Activated T-helper 2 cell treated with anti-CD3 and anti-CD28 coated beads, Interferon-gamma antibody, Interleukin-2, Interleukin-4, amounts not matched to agents 10 μg/mL and 5 μg/mL and 100 μg/mL, durations not matched to agents 14 hours and 24 hours and 36 hours (primary cell): ENCODE results near the gene CAPN9. TPM values are rescaled to one million over a fixed set of nuclear protein-coding genes. Genes with fewer than 3 reads are reported as not detected.

Source experiments
- DNase-seq: peaks from one replicate; pipeline ENCODE4 v3.0.0; 2021; ENCODE audit warnings: low spot score
- H3K27ac Mint-ChIP-seq: one replicate; pipeline ENCODE4 v1.8.0; 2021; ENCODE audit warnings: mixed read lengths
- H3K27me3 Mint-ChIP-seq: one replicate; pipeline ENCODE4 v1.8.0; 2021; ENCODE audit warnings: low read depth, mixed read lengths
- H3K36me3 Mint-ChIP-seq: one replicate; pipeline ENCODE4 v1.8.0; 2021; ENCODE audit warnings: low read depth, mixed read lengths
- H3K4me1 Mint-ChIP-seq: one replicate; pipeline ENCODE4 v1.8.0; 2021; ENCODE audit warnings: low read depth, mixed read lengths
- H3K4me3 Mint-ChIP-seq: one replicate; pipeline ENCODE4 v1.8.0; 2021; ENCODE audit warnings: low read depth, mild to moderate bottlenecking, moderate library complexity, mixed read lengths
- H3K9me3 Mint-ChIP-seq: one replicate; pipeline ENCODE4 v1.8.0; 2021; ENCODE audit warnings: mixed read lengths
- intact Hi-C: fragments of 100-400 bp; cut with micrococcal nuclease; formaldehyde crosslinking; loops from one replicate; pipeline ENCODE4 v1.15.1; 2023
- total RNA-seq: library from RNA; stranded (reverse); gene quantifications from 2 replicates; pipeline ENCODE4 v1.2.3, GENCODE V29; 2022

Gene CAPN9
- total RNA-seq, 1 donor from 2014 or later, result not detected

DNA sequence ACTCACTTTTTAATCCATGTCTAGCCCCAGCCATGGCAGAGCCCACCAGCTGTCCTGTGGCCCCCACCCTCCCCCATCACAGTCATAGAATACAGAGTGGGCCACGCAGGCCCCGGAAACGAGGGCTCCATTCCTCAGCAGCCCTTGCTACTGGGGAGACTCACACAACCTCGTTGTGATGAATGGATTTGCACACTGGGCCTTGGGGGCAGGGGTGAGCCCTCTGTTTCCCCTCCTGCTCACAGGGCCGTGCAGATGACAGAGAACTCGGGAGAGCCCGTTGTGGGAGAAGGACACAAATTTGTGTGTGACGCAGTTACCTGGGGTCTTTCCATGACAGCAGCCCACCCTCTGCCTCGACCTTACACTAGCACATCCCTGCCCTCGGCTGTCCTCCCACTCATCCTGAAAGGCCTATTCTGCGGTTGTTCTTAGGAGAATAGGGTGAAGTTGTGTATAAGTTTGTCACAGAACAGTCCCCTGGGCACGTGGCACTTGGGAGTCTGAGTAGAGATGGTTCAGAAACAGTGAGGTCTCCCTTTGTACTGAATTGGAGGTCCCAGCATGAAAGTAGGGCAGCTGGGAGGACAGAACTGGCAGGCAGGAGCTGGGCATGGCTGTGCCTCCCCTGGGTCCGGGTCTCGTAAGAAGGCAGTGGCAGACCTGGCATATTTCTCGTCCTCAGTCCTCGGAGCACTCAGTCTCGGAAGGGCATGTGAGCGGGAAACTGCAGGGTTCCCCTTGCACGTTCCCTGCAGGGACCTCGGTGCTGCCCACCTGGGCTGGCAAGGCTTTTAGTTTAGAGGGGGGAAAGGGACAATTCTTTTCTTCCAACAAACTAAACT is 40.1 kb upstream of the CAPN9 start:
- Mint-ChIP-seq H3K9me3 (no peaks in the 10 kb centered on the region), H3K27me3 (peaks cover 9% of the 10 kb centered on the region), H3K4me1 (no peaks in the 10 kb centered on the region), H3K36me3 (no peaks in the 10 kb centered on the region), H3K4me3 (no peak overlapping the region), H3K27ac (no peak overlapping the region)
- intact Hi-C loops, result no loop called here
- DNase-seq, result no peak

DNA sequence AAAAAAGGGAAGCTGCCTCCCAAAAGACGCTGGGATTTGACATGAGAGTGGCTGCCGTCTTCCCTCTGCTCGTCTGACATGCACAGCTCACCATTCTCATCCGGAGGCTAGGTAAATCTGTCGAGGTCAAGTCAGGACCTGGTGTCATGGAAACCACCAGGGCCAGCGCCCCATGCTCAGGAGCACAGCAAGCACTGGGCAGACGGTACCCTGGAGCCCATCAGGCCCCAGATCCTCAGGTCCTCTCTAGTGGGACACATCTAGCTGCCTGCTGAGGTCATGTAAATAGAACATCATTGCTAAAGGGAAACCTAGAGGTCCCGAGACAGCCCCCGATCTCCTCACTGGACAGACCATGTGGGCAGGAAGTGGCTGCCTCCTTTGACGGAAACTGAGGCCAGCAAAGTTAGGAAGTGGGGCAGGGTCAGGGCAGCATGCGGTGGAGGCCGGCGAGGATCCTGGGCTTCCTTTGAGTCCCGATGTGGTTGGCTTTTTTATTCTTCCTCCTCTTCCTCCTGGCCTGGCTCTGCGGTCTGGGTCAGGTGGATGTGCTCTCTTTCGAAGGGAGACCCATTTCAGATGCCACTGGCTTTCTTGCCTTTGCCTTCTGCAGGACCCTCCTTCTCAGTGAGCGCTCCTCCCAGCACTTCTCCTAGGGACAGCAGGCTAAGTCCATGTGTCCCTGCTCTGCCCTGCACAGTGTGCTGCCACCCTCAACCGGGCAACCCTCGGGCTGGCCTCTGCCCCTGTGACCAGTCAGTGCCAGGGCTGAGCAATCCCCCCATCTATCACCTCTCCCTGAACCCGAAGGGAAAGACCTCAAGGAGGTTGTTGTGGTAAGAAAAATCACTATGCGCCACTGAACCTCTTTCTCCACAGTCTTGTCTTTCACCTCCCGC is 39.2 kb upstream of the CAPN9 start:
- no peak overlapping the region for H3K4me3 Mint-ChIP-seq
- no peaks in the 10 kb centered on the region for H3K4me1 Mint-ChIP-seq
- H3K27me3 Mint-ChIP-seq, result peaks cover 9% of the 10 kb centered on the region
- intact Hi-C loops, result no loop called here
- no peak overlapping the region for H3K27ac Mint-ChIP-seq
- no peaks in the 10 kb centered on the region for H3K36me3 Mint-ChIP-seq
- H3K9me3 Mint-ChIP-seq, result no peaks in the 10 kb centered on the region
- no peak for DNase-seq

GRCh38 chr1:230708631-230709580 is 38.3 kb upstream of the CAPN9 start:
- Mint-ChIP-seq H3K27ac (no peak overlapping the region), H3K4me3 (no peak overlapping the region), H3K9me3 (no peaks in the 10 kb centered on the region), H3K4me1 (no peaks in the 10 kb centered on the region), H3K27me3 (peaks cover 9% of the 10 kb centered on the region), H3K36me3 (no peaks in the 10 kb centered on the region)
- intact Hi-C loops, result no loop called here
- no peak for DNase-seq

DNA sequence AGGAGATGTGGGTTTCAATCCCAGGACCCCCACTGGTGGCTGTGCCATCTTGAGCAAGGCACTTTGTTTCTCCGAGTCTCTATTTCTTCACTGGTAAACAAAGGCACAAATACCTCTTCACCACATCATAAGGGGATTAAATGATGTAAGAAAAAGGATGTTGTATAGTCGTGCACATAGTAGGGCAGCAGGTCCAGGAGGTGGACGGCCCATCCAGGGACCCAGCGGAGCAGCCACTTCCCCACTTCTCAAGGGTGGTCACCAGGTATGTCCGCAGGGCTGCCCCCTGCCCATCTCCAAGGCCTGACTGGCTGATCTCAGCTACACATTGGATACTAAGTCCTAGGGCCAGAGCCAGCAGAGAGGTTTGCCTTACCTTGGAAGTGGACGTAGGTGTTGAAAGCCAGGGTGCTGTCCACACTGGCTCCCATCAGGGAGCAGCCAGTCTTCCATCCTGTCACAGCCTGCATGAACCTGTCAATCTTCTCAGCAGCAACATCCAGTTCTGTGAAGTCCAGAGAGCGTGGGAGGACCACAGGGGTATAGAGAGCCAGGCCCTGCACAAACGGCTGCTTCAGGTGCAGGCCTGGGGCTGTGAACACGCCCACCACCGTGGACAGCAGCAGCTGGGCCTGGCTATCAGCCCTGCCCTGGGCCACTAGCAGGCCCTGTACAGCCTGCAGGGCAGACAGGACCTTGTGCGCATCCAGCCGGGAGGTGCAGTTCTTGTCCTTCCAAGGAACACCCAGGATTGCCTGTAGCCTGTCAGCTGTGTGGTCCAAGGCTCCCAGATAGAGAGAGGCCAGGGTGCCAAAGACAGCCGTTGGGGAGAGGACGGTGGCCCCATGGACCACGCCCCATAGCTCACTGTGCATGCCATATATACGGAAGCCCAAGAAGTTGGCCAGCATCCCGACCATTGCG is 37.3 kb upstream of the CAPN9 start:
- no peaks in the 10 kb centered on the region for H3K36me3 Mint-ChIP-seq
- DNase-seq, result no peak
- intact Hi-C loops, result no loop called here
- no peaks in the 10 kb centered on the region for H3K4me1 Mint-ChIP-seq
- H3K4me3 Mint-ChIP-seq, result no peak overlapping the region
- H3K27ac Mint-ChIP-seq, result no peak overlapping the region
- H3K9me3 Mint-ChIP-seq, result no peaks in the 10 kb centered on the region
- H3K27me3 Mint-ChIP-seq, result peaks cover 12% of the 10 kb centered on the region

DNA sequence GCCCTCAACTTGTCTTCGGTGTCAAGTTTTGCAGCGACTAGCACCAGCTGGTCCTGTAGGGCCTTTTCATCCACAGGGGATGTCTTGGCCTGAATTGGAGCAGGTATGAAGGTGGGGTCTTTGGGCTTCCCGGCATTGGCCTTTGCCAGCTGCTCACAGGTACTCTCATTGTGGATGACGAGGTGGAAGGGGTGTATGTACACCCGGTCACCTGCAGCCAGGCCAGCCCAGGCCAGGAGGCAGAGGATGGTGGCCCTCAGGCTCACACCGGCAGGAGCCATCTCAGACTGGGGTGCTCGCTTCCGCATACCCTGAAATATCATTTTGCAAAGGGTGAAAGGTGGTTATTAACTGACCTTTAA is 36.7 kb upstream of the CAPN9 start:
- intact Hi-C loops, result no loop called here
- DNase-seq, result no peak
- no peak overlapping the region for H3K27ac Mint-ChIP-seq

GRCh38 chr1:230711245-230711644 is 35.9 kb upstream of the CAPN9 start:
- intact Hi-C loops, result no loop called here
- no peaks in the 10 kb centered on the region for H3K9me3 Mint-ChIP-seq

More for the DNA sequence above, 36.7 kb upstream of the CAPN9 start:
- no peaks in the 10 kb centered on the region for H3K9me3 Mint-ChIP-seq
- H3K27me3 Mint-ChIP-seq, result peaks cover 13% of the 10 kb centered on the region
- H3K4me3 Mint-ChIP-seq, result no peak overlapping the region
- no peaks in the 10 kb centered on the region for H3K36me3 Mint-ChIP-seq
- no peaks in the 10 kb centered on the region for H3K4me1 Mint-ChIP-seq

DNA sequence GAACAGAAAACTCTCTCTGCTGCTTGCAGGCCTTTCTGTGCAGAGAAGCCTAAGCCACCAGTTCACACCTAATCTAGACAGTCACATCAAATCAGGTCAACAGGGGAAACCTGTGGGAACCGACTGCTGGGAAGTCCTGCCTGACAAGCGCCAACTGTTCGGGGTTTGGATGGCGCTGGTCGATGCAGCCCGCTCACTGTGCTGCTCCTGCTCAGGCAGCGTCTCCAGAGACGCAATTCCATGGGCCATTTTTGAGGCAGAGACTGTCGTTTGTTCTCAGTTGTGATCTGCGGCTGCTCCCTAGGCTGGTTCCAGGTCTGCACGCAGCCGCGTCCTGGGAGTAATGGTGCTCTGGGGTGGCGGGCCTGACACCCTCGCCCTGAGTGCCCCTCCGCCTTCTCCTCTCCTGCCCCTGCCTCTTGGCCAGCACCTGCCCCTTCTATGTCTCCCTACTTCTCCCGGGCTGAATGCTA is 34.7 kb upstream of the CAPN9 start:
- no peaks in the 10 kb centered on the region for H3K36me3 Mint-ChIP-seq
- no peak overlapping the region for H3K4me3 Mint-ChIP-seq
- peaks cover 4% of the 10 kb centered on the region for H3K9me3 Mint-ChIP-seq
- DNase-seq, result no peak
- intact Hi-C loops, result no loop called here
- H3K27ac Mint-ChIP-seq, result no peak overlapping the region
- peaks cover 13% of the 10 kb centered on the region for H3K27me3 Mint-ChIP-seq
- no peaks in the 10 kb centered on the region for H3K4me1 Mint-ChIP-seq

More at GRCh38 chr1:230711245-230711644, 35.9 kb upstream of the CAPN9 start:
- H3K4me1 Mint-ChIP-seq, result no peaks in the 10 kb centered on the region
- H3K4me3 Mint-ChIP-seq, result no peak overlapping the region
- no peaks in the 10 kb centered on the region for H3K36me3 Mint-ChIP-seq
- H3K27me3 Mint-ChIP-seq, result peaks cover 13% of the 10 kb centered on the region
- no peak overlapping the region for H3K27ac Mint-ChIP-seq
- no peak for DNase-seq

DNA sequence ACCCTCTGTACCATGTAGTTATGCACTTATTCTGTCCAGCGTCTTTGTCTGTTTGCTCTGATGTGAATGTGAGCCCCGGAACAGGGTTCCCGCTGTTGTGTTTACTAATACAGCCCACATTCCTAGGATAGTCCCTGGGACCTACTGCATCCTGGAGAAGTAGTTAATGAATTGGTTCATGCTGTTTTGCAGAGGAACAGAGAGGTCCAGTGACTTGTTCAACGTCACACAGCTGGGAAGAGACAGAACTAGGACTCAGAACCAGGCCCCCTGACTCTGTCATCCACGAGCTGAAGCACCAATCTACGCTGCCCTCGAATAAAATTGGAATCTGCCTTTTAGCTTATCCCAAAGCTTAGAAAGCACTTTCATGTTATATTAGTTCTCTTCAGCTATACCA is 34.0 kb upstream of the CAPN9 start:
- peaks cover 4% of the 10 kb centered on the region for H3K9me3 Mint-ChIP-seq
- no peaks in the 10 kb centered on the region for H3K4me1 Mint-ChIP-seq
- H3K27ac Mint-ChIP-seq, result no peak overlapping the region
- H3K36me3 Mint-ChIP-seq, result no peaks in the 10 kb centered on the region
- DNase-seq, result no peak
- H3K27me3 Mint-ChIP-seq, result peaks cover 12% of the 10 kb centered on the region
- H3K4me3 Mint-ChIP-seq, result no peak overlapping the region
- intact Hi-C loops, result no loop called here

DNA sequence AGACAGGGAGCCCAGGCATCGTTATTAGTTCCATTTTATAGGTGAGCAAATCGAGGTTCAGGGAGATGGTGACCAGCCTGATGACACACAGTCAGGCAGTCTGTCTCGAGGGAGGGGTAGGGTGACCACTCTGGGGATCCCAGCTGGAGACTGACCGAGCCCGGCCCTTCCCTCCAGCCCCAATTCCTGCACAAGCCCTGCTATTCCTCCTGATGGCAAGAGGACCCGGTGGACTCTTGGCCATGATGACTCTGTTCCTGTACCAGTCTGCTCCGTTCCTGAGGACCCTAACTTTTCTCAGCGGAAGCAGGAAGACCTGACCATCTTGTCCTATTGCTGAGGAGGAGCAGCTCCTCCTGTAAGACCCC is 33.7 kb upstream of the CAPN9 start:
- H3K36me3 Mint-ChIP-seq, result no peaks in the 10 kb centered on the region
- H3K27me3 Mint-ChIP-seq, result peaks cover 9% of the 10 kb centered on the region
- no peaks in the 10 kb centered on the region for H3K4me1 Mint-ChIP-seq
- no peak overlapping the region for H3K4me3 Mint-ChIP-seq
- no peak for DNase-seq
- intact Hi-C loops, result no loop called here
- no peak overlapping the region for H3K27ac Mint-ChIP-seq
- peaks cover 4% of the 10 kb centered on the region for H3K9me3 Mint-ChIP-seq

DNA sequence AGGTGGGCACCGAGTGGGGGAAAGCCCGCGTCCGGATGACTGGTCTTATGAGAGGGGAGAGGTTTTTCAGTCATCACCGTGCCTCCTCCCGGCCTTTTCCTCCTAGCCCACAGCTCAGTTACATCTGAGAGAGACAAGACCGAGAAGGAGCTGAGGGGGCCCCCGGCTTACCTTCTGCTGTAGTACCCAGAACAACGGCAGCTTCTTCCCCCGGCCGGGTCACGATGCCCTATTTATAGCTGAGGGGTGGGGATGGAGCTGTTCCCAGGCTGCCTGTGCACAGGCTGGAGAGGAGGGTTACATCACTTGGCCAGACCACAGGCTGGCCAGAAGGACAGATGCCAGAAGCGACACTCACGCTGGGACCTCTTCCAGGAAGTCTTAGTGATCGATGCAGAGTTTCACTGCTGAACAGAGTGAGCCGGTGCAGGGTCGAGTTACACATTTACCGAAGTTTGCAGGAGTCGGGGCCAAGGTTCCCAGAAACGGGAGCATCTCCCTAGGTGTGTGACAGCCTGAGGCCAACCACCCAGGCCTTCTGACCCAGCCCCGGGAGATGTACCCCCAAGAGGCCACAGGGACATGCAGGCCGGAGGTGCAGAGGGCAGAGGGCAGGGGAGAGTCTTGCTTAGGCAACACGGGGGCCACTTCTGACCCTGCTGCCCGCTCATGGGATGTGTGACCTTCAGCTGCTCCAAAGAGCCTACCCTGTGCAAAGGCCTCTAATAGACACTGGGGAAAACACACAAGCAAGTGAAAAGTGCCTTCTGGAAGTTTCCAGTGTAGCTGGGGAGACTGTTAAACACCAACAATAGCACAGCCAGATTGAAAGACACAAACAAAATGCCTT is 33.0 kb upstream of the CAPN9 start, which contains the start of gene AGT:
TSS of gene AGT (minus strand) at position 208 of the 850 bp plus-strand sequence. CDS start 3,299 bp downstream, outside the sequence.
- H3K9me3 Mint-ChIP-seq, result peaks cover 4% of the 10 kb centered on the region
- no peak within 1 kb of the TSS for H3K27ac Mint-ChIP-seq
- peaks cover 4% of the 10 kb centered on the region for H3K27me3 Mint-ChIP-seq
- intact Hi-C loops, result no loop called here
- no peaks in the 10 kb centered on the region for H3K4me1 Mint-ChIP-seq
- H3K36me3 Mint-ChIP-seq, result no peaks in the 10 kb centered on the region
- no peak for DNase-seq
- no peak within 1 kb of the TSS for H3K4me3 Mint-ChIP-seq

GRCh38 chr1:230715510-230715909 is 31.7 kb upstream of the CAPN9 start:
- H3K4me3 Mint-ChIP-seq, result no peak overlapping the region
- peaks cover 4% of the 10 kb centered on the region for H3K9me3 Mint-ChIP-seq
- H3K36me3 Mint-ChIP-seq, result no peaks in the 10 kb centered on the region
- peaks cover 4% of the 10 kb centered on the region for H3K27me3 Mint-ChIP-seq
- H3K4me1 Mint-ChIP-seq, result no peaks in the 10 kb centered on the region
- no peak overlapping the region for H3K27ac Mint-ChIP-seq
- intact Hi-C loops, result no loop called here
- DNase-seq, result no peak
